GM12891 (cell line): ENCODE measurements around the gene FABP6.

ENCODE experiments used
- PAX5 ChIP-seq: IDR thresholded peaks from 2 replicates; pipeline ENCODE4 v1.6.1; 2011; ENCODE audit warnings: low read length, moderate library complexity, mild to moderate bottlenecking; ENCODE audit not compliant: insufficient read depth, severe bottlenecking
- POLR2A ChIP-seq: IDR thresholded peaks from 2 replicates; pipeline ENCODE4 v1.6.1; 2011; ENCODE audit warnings: low read depth, low read length, control low read depth
- POLR2AphosphoS5 ChIP-seq: IDR thresholded peaks from 2 replicates; pipeline ENCODE4 v1.6.1; 2011; ENCODE audit warnings: low read depth, low read length, control low read depth
- SPI1 ChIP-seq: IDR thresholded peaks from 2 replicates; pipeline ENCODE4 v1.6.1; 2011; ENCODE audit warnings: low read depth, low read length, control low read depth
- TAF1 ChIP-seq: IDR thresholded peaks from 2 replicates; pipeline ENCODE4 v1.6.1; 2011; ENCODE audit warnings: low read depth, low read length, control low read depth

DNA sequence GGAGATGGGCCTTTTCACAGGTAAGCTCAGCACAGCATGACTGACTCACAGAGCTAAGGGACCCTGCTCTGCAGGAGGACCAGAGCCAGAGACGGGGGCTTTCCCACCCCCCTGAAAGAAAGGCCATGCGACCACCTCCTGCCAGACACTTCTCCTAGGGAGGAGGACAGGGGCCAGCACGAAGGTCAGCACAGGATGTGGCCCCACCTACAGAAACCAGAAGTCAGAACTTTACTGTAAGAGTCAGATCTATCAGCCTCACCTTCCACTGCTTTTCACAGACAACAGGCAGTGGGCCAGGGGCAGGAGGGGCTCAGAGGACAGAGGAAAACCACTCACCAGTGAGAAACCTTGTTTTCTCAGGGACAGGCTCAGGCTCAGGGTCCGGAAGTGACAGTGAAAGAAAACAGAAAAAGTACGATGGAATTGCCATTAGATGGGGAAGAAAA, 45.2 kb downstream of the FABP6 start:
- TF ChIP-seq TAF1, result no peak
- no peak for TF ChIP-seq POLR2A
- TF ChIP-seq POLR2AphosphoS5, result no peak
- no peak for TF ChIP-seq PAX5
- no peak for TF ChIP-seq SPI1
